ENCODE results near the gene ARID4B. TPM values are rescaled to one million over a fixed set of nuclear protein-coding genes. Genes with fewer than 3 reads are reported as not detected.
A peak's percentile ranks its signal among the peaks of the same experiment; 100 is the strongest.
"Not testable (repeated sequence)": the region's sequence is repeated elsewhere in the genome, so short reads cannot be mapped to it uniquely, and the experiment has no call there.

The ARID4B gene
- total RNA-seq, 1 donor from 2014 or later, result 20.0 TPM

- no peak for DNase-seq (ENCODE audit: low read depth)
- Histone ChIP-seq H3K27me3 (ENCODE audit: control insufficient read depth, insufficient read depth, low read length) (no peaks in the 10 kb centered on the region), H3K36me3 (ENCODE audit: control insufficient read depth, insufficient read depth, low read length) (no peaks in the 10 kb centered on the region), H3K4me3 (ENCODE audit: low read depth, low read length) (no peak overlapping the region)
- TF ChIP-seq CTCF (IDR thresholded peaks at IDR 0.05; ENCODE audit: insufficient read depth, low read length, poor library complexity, severe bottlenecking), result no peak
Observed at GRCh38 chr1:235211517-235211916, 116.5 kb downstream of the ARID4B start.

GRCh38 chr1:235207209-235207565 is 120.8 kb downstream of the ARID4B start:
- Histone ChIP-seq H3K36me3 (ENCODE audit: control insufficient read depth, insufficient read depth, low read length) (no peaks in the 10 kb centered on the region), H3K27me3 (ENCODE audit: control insufficient read depth, insufficient read depth, low read length) (no peaks in the 10 kb centered on the region), H3K4me3 (ENCODE audit: low read depth, low read length) (no peak overlapping the region)
- DNase-seq (ENCODE audit: low read depth), result peak; percentile 21
- no peak for TF ChIP-seq CTCF (IDR thresholded peaks at IDR 0.05; ENCODE audit: insufficient read depth, low read length, poor library complexity, severe bottlenecking)

- Histone ChIP-seq H3K36me3 (ENCODE audit: control insufficient read depth, insufficient read depth, low read length) (no peaks in the 10 kb centered on the region), H3K4me3 (ENCODE audit: low read depth, low read length) (no peak overlapping the region), H3K27me3 (ENCODE audit: control insufficient read depth, insufficient read depth, low read length) (no peaks in the 10 kb centered on the region)
- TF ChIP-seq CTCF (IDR thresholded peaks at IDR 0.05; ENCODE audit: insufficient read depth, low read length, poor library complexity, severe bottlenecking), result no peak
- peak; percentile 41 for DNase-seq (ENCODE audit: low read depth)
Observed at GRCh38 chr1:235206533-235207208, 121.3 kb downstream of the ARID4B start.

- Histone ChIP-seq H3K36me3 (ENCODE audit: control insufficient read depth, insufficient read depth, low read length) (no peaks in the 10 kb centered on the region), H3K4me3 (ENCODE audit: low read depth, low read length) (no peak overlapping the region), H3K27me3 (ENCODE audit: control insufficient read depth, insufficient read depth, low read length) (no peaks in the 10 kb centered on the region)
- TF ChIP-seq CTCF (IDR thresholded peaks at IDR 0.05; ENCODE audit: insufficient read depth, low read length, poor library complexity, severe bottlenecking), result no peak
- DNase-seq (ENCODE audit: low read depth), result no peak
Observed at GRCh38 chr1:235205687-235206086, 122.3 kb downstream of the ARID4B start.

GRCh38 chr1:235203428-235203827 is 124.6 kb downstream of the ARID4B start:
- no peak for DNase-seq (ENCODE audit: low read depth)
- H3K4me3 ChIP-seq (ENCODE audit: low read depth, low read length), result no peak overlapping the region
- H3K27me3 ChIP-seq (ENCODE audit: control insufficient read depth, insufficient read depth, low read length), result no peaks in the 10 kb centered on the region
- no peak for TF ChIP-seq CTCF (IDR thresholded peaks at IDR 0.05; ENCODE audit: insufficient read depth, low read length, poor library complexity, severe bottlenecking)
- H3K36me3 ChIP-seq (ENCODE audit: control insufficient read depth, insufficient read depth, low read length), result no peaks in the 10 kb centered on the region

GRCh38 chr1:235202447-235202846 is 125.5 kb downstream of the ARID4B start:
- not testable (repeated sequence) for H3K36me3 ChIP-seq (ENCODE audit: control insufficient read depth, insufficient read depth, low read length); H3K27me3 ChIP-seq (ENCODE audit: control insufficient read depth, insufficient read depth, low read length); DNase-seq (ENCODE audit: low read depth); H3K4me3 ChIP-seq (ENCODE audit: low read depth, low read length)

All from kidney epithelial cell (primary cell).